H1 (cell line): ENCODE data around the gene ZDHHC22. TPM values are rescaled to one million over a fixed set of nuclear protein-coding genes. Genes with fewer than 3 reads are reported as not detected.

Experiments used
- CTCF ChIA-PET: fragments of 300-600 bp; sonication (Branson Sonifier 250); formaldehyde crosslinking; loops from one replicate; lab custom pipeline; 2021; ENCODE audit not compliant: partially characterized antibody; lab: Charles Lee
- POLR2A ChIA-PET: fragments of 300-600 bp; sonication (Branson Sonifier 250); formaldehyde crosslinking; loops from one replicate; lab custom pipeline; 2021; ENCODE audit warnings: inconsistent platforms; ENCODE audit not compliant: partially characterized antibody; lab: Charles Lee
- DNase-seq, 2 experiments: peaks; one replicate each; pipeline versions ENCODE4 v3.0.0 to v3.0.0-alpha.2; 2010 to 2022; ENCODE audit warnings: low spot score in 2 of 2, low read depth in 1 of 2, mixed read lengths in 1 of 2
- FAIRE-seq: peaks from 2 replicates; lab custom pipeline; 2011; peaks lifted over from hg19 to GRCh38; lab: Jason Lieb, UNC
- H2AFZ ChIP-seq: 2 replicates; pipeline ENCODE4 v1.8.1; 2012; ENCODE audit warnings: low read length, inconsistent platforms
- H2AK5ac ChIP-seq: 2 replicates; pipeline ENCODE4 v1.6.1; 2013; ENCODE audit warnings: low read depth, low read length
- H2BK120ac ChIP-seq: replicated peaks from 2 replicates; pipeline ENCODE3; 2013; ENCODE audit warnings: low read depth, low read length, inconsistent platforms
- H2BK12ac ChIP-seq: 2 replicates; pipeline ENCODE4 v1.6.1; 2013; ENCODE audit warnings: low read depth, low read length
- H2BK15ac ChIP-seq: 2 replicates; pipeline ENCODE4 v1.6.1; 2013; ENCODE audit warnings: low read length
- H2BK20ac ChIP-seq: 2 replicates; pipeline ENCODE4 v1.6.1; 2013; ENCODE audit warnings: low read length
- H2BK5ac ChIP-seq: 2 replicates; pipeline ENCODE4 v1.6.1; 2013; ENCODE audit warnings: low read depth, low read length
- H3K14ac ChIP-seq: 2 replicates; pipeline ENCODE4 v1.6.1; 2013; ENCODE audit warnings: inconsistent platforms; ENCODE audit not compliant: insufficient read length
- H3K18ac ChIP-seq: 2 replicates; pipeline ENCODE4 v1.6.1; 2013; ENCODE audit warnings: low read length; ENCODE audit errors: extremely low read depth
- H3K23ac ChIP-seq: 2 replicates; pipeline ENCODE4 v1.6.1; 2013; ENCODE audit warnings: inconsistent platforms; ENCODE audit not compliant: insufficient read length
- H3K23me2 ChIP-seq: 2 replicates; pipeline ENCODE4 v1.6.1; 2013; ENCODE audit warnings: low read depth, low read length
- H3K27ac ChIP-seq: 2 replicates; pipeline ENCODE4 v1.6.1; 2011; ENCODE audit warnings: low read depth, low read length, inconsistent platforms
- H3K27me3 ChIP-seq, 4 experiments: replicated peaks in 1 of 4; 1 replicate in 1 of 4; 2 replicates in 3 of 4; pipeline versions ENCODE4 v1.6.1 to v1.8.1; 2011 to 2013; ENCODE audit warnings: low read length in 3 of 4, mild to moderate bottlenecking in 3 of 4, inconsistent platforms in 2 of 4, mixed read lengths in 2 of 4, moderate library complexity in 1 of 4; ENCODE audit not compliant: control insufficient read depth in 3 of 4, insufficient read depth in 3 of 4; ENCODE audit errors: extremely low read depth in 1 of 4
- H3K36me3 ChIP-seq, 4 experiments: 2 replicates each; pipeline versions ENCODE4 v1.6.1 to v1.8.1; 2011 to 2013; ENCODE audit warnings: mild to moderate bottlenecking in 4 of 4, low read length in 3 of 4, moderate library complexity in 2 of 4, control low read depth in 1 of 4, inconsistent platforms in 1 of 4; ENCODE audit not compliant: insufficient read depth in 4 of 4, control insufficient read depth in 2 of 4
- H3K4ac ChIP-seq: replicated peaks from 2 replicates; pipeline ENCODE3; 2013; ENCODE audit warnings: low read length, low read depth, mixed read lengths, inconsistent platforms; ENCODE audit not compliant: insufficient read length
- H3K4me1 ChIP-seq, 4 experiments: replicated peaks in 1 of 4; 1 replicate in 1 of 4; 2 replicates in 3 of 4; pipeline versions ENCODE4 v1.6.1 to v1.8.1; 2011 to 2013; ENCODE audit warnings: low read length in 3 of 4, inconsistent platforms in 2 of 4, mixed read lengths in 1 of 4; ENCODE audit not compliant: insufficient read depth in 4 of 4, control insufficient read depth in 3 of 4
- H3K4me2 ChIP-seq, 2 experiments: 2 replicates each; pipeline versions ENCODE4 v1.6.1 to v1.8.1; 2011 to 2013; ENCODE audit warnings: low read depth in 2 of 2, low read length in 2 of 2, control low read depth in 1 of 2, inconsistent platforms in 1 of 2, mild to moderate bottlenecking in 1 of 2; ENCODE audit not compliant: insufficient read depth in 1 of 2
- H3K4me3 ChIP-seq, 4 experiments: fragments of 200-600, 300-600 bp in 1 of 4; sonication (generic), shearing (Covaris generic), sonication (Bioruptor Twin) in 1 of 4; 2 replicates each; pipeline versions ENCODE4 v1.5.1 to v1.8.1; 2011 to 2016; ENCODE audit warnings: low read length in 4 of 4, low read depth in 3 of 4, control low read depth in 2 of 4, inconsistent platforms in 2 of 4, mild to moderate bottlenecking in 2 of 4, mixed read lengths in 1 of 4, moderate library complexity in 1 of 4; ENCODE audit not compliant: insufficient read depth in 2 of 4; ENCODE audit errors: extremely low read depth in 1 of 4
- H3K56ac ChIP-seq: replicated peaks from 2 replicates; pipeline ENCODE3; 2013; ENCODE audit warnings: low read depth, mild to moderate bottlenecking, mixed read lengths, low read length, inconsistent platforms; ENCODE audit not compliant: insufficient read length
- H3K79me1 ChIP-seq: 2 replicates; pipeline ENCODE4 v1.6.1; 2013; ENCODE audit warnings: low read depth, low read length, control low read depth
- H3K79me2 ChIP-seq, 2 experiments: 2 replicates each; pipeline versions ENCODE4 v1.6.1 to v1.8.1; 2012 to 2013; ENCODE audit warnings: low read length in 2 of 2, mild to moderate bottlenecking in 2 of 2, inconsistent platforms in 1 of 2; ENCODE audit not compliant: insufficient read depth in 2 of 2, control insufficient read depth in 1 of 2
- H3K9ac ChIP-seq, 4 experiments: replicated peaks in 1 of 4; 1 replicate in 1 of 4; 2 replicates in 3 of 4; pipeline versions ENCODE4 v1.6.1 to v1.8.1; 2011 to 2013; ENCODE audit warnings: low read depth in 3 of 4, low read length in 3 of 4, control low read depth in 2 of 4, mild to moderate bottlenecking in 2 of 4, moderate library complexity in 2 of 4, inconsistent platforms in 1 of 4; ENCODE audit errors: extremely low read depth in 1 of 4
- H3K9me3 ChIP-seq, 2 experiments: 2 replicates each; pipeline versions ENCODE4 v1.6.1 to v1.8.1; 2012 to 2013; ENCODE audit warnings: mild to moderate bottlenecking in 2 of 2, moderate library complexity in 2 of 2, control low read depth in 1 of 2, inconsistent platforms in 1 of 2, low read depth in 1 of 2, low read length in 1 of 2, mixed read lengths in 1 of 2; ENCODE audit not compliant: insufficient read depth in 2 of 2
- H4K20me1 ChIP-seq, 2 experiments: replicated peaks in 1 of 2; 2 replicates each; pipeline versions ENCODE3 to v1.8.1; 2011 to 2013; ENCODE audit warnings: inconsistent platforms in 2 of 2, low read length in 2 of 2, mild to moderate bottlenecking in 1 of 2; ENCODE audit not compliant: insufficient read depth in 2 of 2, control insufficient read depth in 1 of 2
- H4K5ac ChIP-seq: 2 replicates; pipeline ENCODE4 v1.6.1; 2013; ENCODE audit warnings: low read length, low read depth, mixed read lengths, inconsistent platforms; ENCODE audit not compliant: insufficient read length
- H4K8ac ChIP-seq: 2 replicates; pipeline ENCODE4 v1.8.0; 2013; ENCODE audit warnings: mild to moderate bottlenecking, moderate library complexity, low read length, inconsistent platforms; ENCODE audit not compliant: insufficient read depth; ENCODE audit errors: extremely low read depth
- H4K91ac ChIP-seq: replicated peaks from 2 replicates; pipeline ENCODE3; 2013; ENCODE audit warnings: low read length, mixed read lengths, inconsistent platforms; ENCODE audit not compliant: insufficient read length
- BRCA1 ChIP-seq: IDR thresholded peaks from 2 replicates; pipeline ENCODE4 v1.6.1; 2012; ENCODE audit warnings: low read depth, low read length, improper control_type of control experiment
- CBX8 ChIP-seq: fragments of 300-800, 300-1000 bp; sonication (generic); IDR thresholded peaks from 2 replicates; pipeline ENCODE4 v1.7.1; 2016; ENCODE audit warnings: low read depth, low read length, borderline replicate concordance
- NRF1 ChIP-seq: IDR thresholded peaks from 2 replicates; pipeline ENCODE4 v1.6.1; 2011; ENCODE audit warnings: mild to moderate bottlenecking, low read depth, low read length, improper control_type of control experiment
- POLR2A ChIP-seq, 2 experiments: IDR thresholded peaks; 1 replicate in 1 of 2; 2 replicates in 1 of 2; pipeline ENCODE4 v1.6.1; 2011; ENCODE audit warnings: low read depth in 2 of 2, low read length in 2 of 2, mild to moderate bottlenecking in 2 of 2; ENCODE audit errors: control extremely low read depth in 1 of 2
- POU5F1 ChIP-seq: IDR thresholded peaks from 2 replicates; pipeline ENCODE4 v1.6.1; 2011; ENCODE audit warnings: low read depth, mild to moderate bottlenecking, low read length, moderate library complexity
- WGBS, 2 experiments: shearing (Covaris generic) in 1 of 2; methylation state at CpG; one replicate each; pipeline versions ENCODE4 v1.1.6 to v1.1.7; 2013 to 2015; ENCODE audit warnings: low lambda C conversion rate in 2 of 2, mixed read lengths in 2 of 2, inconsistent platforms in 1 of 2, low coverage in 1 of 2, missing lambda C conversion rate in 1 of 2; ENCODE audit not compliant: insufficient replicate concordance in 2 of 2, insufficient coverage in 1 of 2, insufficient read length in 1 of 2; ENCODE audit errors: extremely low coverage in 1 of 2, missing lambda C conversion rate in 1 of 2; 5-methylcytosine and 5-hydroxymethylcytosine counted together
- polyA plus RNA-seq, 7 experiments: library from polyadenylated mRNA; depleted of rRNA in 3 of 7; stranded (reverse) in 5 of 7; unstranded in 2 of 7; fragments of >200 nt in 5 of 7; fragments of 200-250 nt in 2 of 7; gene quantifications; 1 replicate in 5 of 7; 2 replicates in 1 of 7; 4 replicates in 1 of 7; pipeline versions ENCODE4 v1.2.1 to v1.2.3, GENCODE V29; 2011 to 2013; ENCODE audit warnings: missing spikeins in 2 of 7, mixed read lengths in 2 of 7
- total RNA-seq: library from RNA; stranded (reverse); fragmentation: NEBNext Ultra II Directional; extraction: Animal tissue kit (Norgen Biotek cat#: 25700); gene quantifications from 2 replicates; pipeline ENCODE4 v1.2.1, GENCODE V29; 2021
- TF ChIP-seq, protein P1 (sequence below): IDR thresholded peaks from 2 replicates; pipeline ENCODE4 v1.6.1; 2011; ENCODE audit warnings: low read length, improper control_type of control experiment

The ZDHHC22 gene
- total and polyA plus RNA-seq, 2 of the 8 experiments (the other 6 are each of a cell fraction or from before 2014, with no cell fraction given) = 23.8 to 55.2 TPM

- no peak overlapping the region for H3K4me2 ChIP-seq
- DNase-seq = no peak
- CTCF ChIA-PET = interaction anchor here (0.6 to 56.8 kb wide), 3 partner anchors 2 to 26 kb away, joined by 3 to 1490 read pairs (median 1490); partner anchors contain the start of genes CIPC and ZDHHC22
Observed at GRCh38 chr14:77106666-77107065, 34.9 kb downstream of the ZDHHC22 start.

More at GRCh38 chr14:77106666-77107065, 34.9 kb downstream of the ZDHHC22 start:
- no peak overlapping the region for H3K27ac ChIP-seq
- no peak overlapping the region for H2BK120ac ChIP-seq
- peaks cover 0 to 29% (median 7%) of the 10 kb centered on the region in 4 experiments; a peak in 4 of 8 replicates for H3K36me3 ChIP-seq
- no peak overlapping the region for H3K4me3 ChIP-seq
- peaks cover 4% of the 10 kb centered on the region; the same call in 1 of the 2 replicates for H3K79me1 ChIP-seq
- H3K27me3 ChIP-seq = no peaks in the 10 kb centered on the region
- TF ChIP-seq POU5F1 = no peak
- no peak for TF ChIP-seq POLR2A (IDR thresholded peaks at IDR 0.05; ENCODE audit: control extremely low read depth in 1 of 2, low read depth in 2 of 2, low read length in 2 of 2)
- TF ChIP-seq NRF1 = no peak
- TF ChIP-seq, protein P1, sequence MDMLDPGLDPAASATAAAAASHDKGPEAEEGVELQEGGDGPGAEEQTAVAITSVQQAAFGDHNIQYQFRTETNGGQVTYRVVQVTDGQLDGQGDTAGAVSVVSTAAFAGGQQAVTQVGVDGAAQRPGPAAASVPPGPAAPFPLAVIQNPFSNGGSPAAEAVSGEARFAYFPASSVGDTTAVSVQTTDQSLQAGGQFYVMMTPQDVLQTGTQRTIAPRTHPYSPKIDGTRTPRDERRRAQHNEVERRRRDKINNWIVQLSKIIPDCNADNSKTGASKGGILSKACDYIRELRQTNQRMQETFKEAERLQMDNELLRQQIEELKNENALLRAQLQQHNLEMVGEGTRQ = no peak
- TF ChIP-seq CBX8 = no peak
- no peak for TF ChIP-seq BRCA1
- TF ChIP-seq, all 59 proteins: peak for 0
- no peak overlapping the region for H3K4ac ChIP-seq
- no peak overlapping the region for H2BK12ac ChIP-seq
- H4K91ac ChIP-seq = no peak overlapping the region
- H3K14ac ChIP-seq = no peak overlapping the region
- H4K8ac ChIP-seq = no peak overlapping the region
- no peak overlapping the region for H2BK20ac ChIP-seq
- no peak overlapping the region for H4K5ac ChIP-seq
- WGBS, 2 experiments = 93% methylated on average over 3 of the region's 3 CpGs; no CpG with 5 or more reads in 1 of the 2 experiments
- no peak overlapping the region for H2AFZ ChIP-seq
- H3K9ac ChIP-seq = no peak overlapping the region
- no peaks in the 10 kb centered on the region for H3K23me2 ChIP-seq
- no peak overlapping the region for H2AK5ac ChIP-seq
- H3K79me2 ChIP-seq = peaks cover 0 to 62% of the 10 kb centered on the region in 2 experiments; a peak in 2 of 4 replicates
- H2BK15ac ChIP-seq = no peak overlapping the region
- no peak overlapping the region for H3K18ac ChIP-seq
- no peaks in the 10 kb centered on the region for H3K9me3 ChIP-seq
- H3K23ac ChIP-seq = no peak overlapping the region
- no peak overlapping the region for H2BK5ac ChIP-seq
- H4K20me1 ChIP-seq = no peaks in the 10 kb centered on the region
- no peak for FAIRE-seq
- POLR2A ChIA-PET = interaction anchor here (1.3 kb wide), 2 partner anchors 21 to 27 kb away, joined by 3 to 5 read pairs; no protein-coding TSS in a partner anchor
- peaks cover 2 to 27% (median 18%) of the 10 kb centered on the region in 4 experiments for H3K4me1 ChIP-seq
- no peak overlapping the region for H3K56ac ChIP-seq
